Hepatocyte (in vitro differentiated cells): ENCODE measurements around the gene SP7. TPM values are rescaled to one million over a fixed set of nuclear protein-coding genes. Genes with fewer than 3 reads are reported as not detected.

ENCODE experiments used
- DNase-seq: peaks from one replicate; pipeline ENCODE4 v3.0.0-alpha.2; 2016; ENCODE audit warnings: low spot score
- H2AFZ ChIP-seq: fragments of 200-600 bp; sonication (generic); 2 replicates; pipeline ENCODE4 v1.6.0; 2016; ENCODE audit warnings: antibody characterized with exemption, mild to moderate bottlenecking
- H3K27ac ChIP-seq: fragments of 200-600 bp; sonication (generic); 2 replicates; pipeline ENCODE4 v1.5.1; 2016; ENCODE audit warnings: mild to moderate bottlenecking
- H3K27me3 ChIP-seq: fragments of 200-600 bp; sonication (generic); 2 replicates; pipeline ENCODE4 v1.6.1; 2016
- H3K36me3 ChIP-seq: fragments of 200-600 bp; sonication (generic); replicated peaks from 2 replicates; pipeline ENCODE4 v1.5.1; 2016; ENCODE audit warnings: low read depth; ENCODE audit not compliant: insufficient read depth
- H3K4me1 ChIP-seq: fragments of 200-600 bp; sonication (generic); 2 replicates; pipeline ENCODE4 v1.5.1; 2016; ENCODE audit warnings: mild to moderate bottlenecking, moderate library complexity; ENCODE audit not compliant: insufficient read depth
- H3K4me2 ChIP-seq: fragments of 200-600 bp; sonication (generic); 2 replicates; pipeline ENCODE4 v1.6.0; 2016
- H3K4me3 ChIP-seq: fragments of 200-600 bp; sonication (generic); 2 replicates; pipeline ENCODE4 v1.5.1; 2016; ENCODE audit warnings: mild to moderate bottlenecking
- H3K79me2 ChIP-seq: fragments of 200-600 bp; sonication (generic); 2 replicates; pipeline ENCODE4 v1.6.0; 2017; ENCODE audit warnings: mild to moderate bottlenecking
- H3K9me2 ChIP-seq: fragments of 200-600 bp; sonication (generic); replicated peaks from 2 replicates; pipeline ENCODE4 v1.6.0; 2017; ENCODE audit warnings: mild to moderate bottlenecking; ENCODE audit not compliant: insufficient read depth
- H3K9me3 ChIP-seq: fragments of 200-600 bp; sonication (generic); 2 replicates; pipeline ENCODE4 v1.5.1; 2016; ENCODE audit warnings: low read depth, mild to moderate bottlenecking
- H4K20me1 ChIP-seq: fragments of 200-600 bp; sonication (generic); 2 replicates; pipeline ENCODE4 v1.6.0; 2016; ENCODE audit warnings: mild to moderate bottlenecking; ENCODE audit not compliant: insufficient read depth, poor library complexity, severe bottlenecking
- EZH2 ChIP-seq: fragments of 200-600 bp; sonication (generic); IDR thresholded peaks from 2 replicates; pipeline ENCODE4 v1.6.1; 2016; ENCODE audit warnings: antibody characterized with exemption, mild to moderate bottlenecking, borderline replicate concordance
- EZH2phosphoT487 ChIP-seq: fragments of 200-600 bp; sonication (generic); IDR thresholded peaks from one replicate; pipeline ENCODE4 v1.6.1; 2018; ENCODE audit warnings: antibody characterized with exemption, mild to moderate bottlenecking, low read depth, moderate library complexity; ENCODE audit not compliant: unreplicated experiment, severe bottlenecking
- WGBS: methylation state at CpG from one replicate; pipeline ENCODE4 v1.1.6; 2016; ENCODE audit warnings: low lambda C conversion rate; ENCODE audit errors: missing lambda C conversion rate; 5-methylcytosine and 5-hydroxymethylcytosine counted together
- polyA plus RNA-seq: library from polyadenylated mRNA; unstranded; fragments of >200 nt; fragmentation: Nextera tagmentation; extraction: Ambion mirVana; gene quantifications from 2 replicates; pipeline ENCODE4 v1.2.1, GENCODE V29; 2016
- total RNA-seq: library from RNA; depleted of rRNA; stranded (reverse); fragments of >200 nt; gene quantifications from 2 replicates; pipeline ENCODE4 v1.2.3, GENCODE V29; 2014
- TF ChIP-seq, protein P1 (sequence below): fragments of 200-600 bp; sonication (generic); IDR thresholded peaks from 2 replicates; pipeline ENCODE4 v1.5.1; 2016; ENCODE audit warnings: antibody characterized with exemption, mild to moderate bottlenecking; ENCODE audit not compliant: poor library complexity

SP7 gene
- total and polyA plus RNA-seq, 2 experiments from 2014 or later = 0.20 to 0.60 TPM

GRCh38 chr12:53353257-53353655 is 17.1 kb upstream of the SP7 start:
- Histone ChIP-seq H4K20me1 (no peaks in the 10 kb centered on the region), H2AFZ (peak overlapping the region; percentile 36)
- TF ChIP-seq EZH2phosphoT487 (no peak), EZH2 (no peak)
- TF ChIP-seq, protein P1, sequence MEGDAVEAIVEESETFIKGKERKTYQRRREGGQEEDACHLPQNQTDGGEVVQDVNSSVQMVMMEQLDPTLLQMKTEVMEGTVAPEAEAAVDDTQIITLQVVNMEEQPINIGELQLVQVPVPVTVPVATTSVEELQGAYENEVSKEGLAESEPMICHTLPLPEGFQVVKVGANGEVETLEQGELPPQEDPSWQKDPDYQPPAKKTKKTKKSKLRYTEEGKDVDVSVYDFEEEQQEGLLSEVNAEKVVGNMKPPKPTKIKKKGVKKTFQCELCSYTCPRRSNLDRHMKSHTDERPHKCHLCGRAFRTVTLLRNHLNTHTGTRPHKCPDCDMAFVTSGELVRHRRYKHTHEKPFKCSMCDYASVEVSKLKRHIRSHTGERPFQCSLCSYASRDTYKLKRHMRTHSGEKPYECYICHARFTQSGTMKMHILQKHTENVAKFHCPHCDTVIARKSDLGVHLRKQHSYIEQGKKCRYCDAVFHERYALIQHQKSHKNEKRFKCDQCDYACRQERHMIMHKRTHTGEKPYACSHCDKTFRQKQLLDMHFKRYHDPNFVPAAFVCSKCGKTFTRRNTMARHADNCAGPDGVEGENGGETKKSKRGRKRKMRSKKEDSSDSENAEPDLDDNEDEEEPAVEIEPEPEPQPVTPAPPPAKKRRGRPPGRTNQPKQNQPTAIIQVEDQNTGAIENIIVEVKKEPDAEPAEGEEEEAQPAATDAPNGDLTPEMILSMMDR = no peak

DNA sequence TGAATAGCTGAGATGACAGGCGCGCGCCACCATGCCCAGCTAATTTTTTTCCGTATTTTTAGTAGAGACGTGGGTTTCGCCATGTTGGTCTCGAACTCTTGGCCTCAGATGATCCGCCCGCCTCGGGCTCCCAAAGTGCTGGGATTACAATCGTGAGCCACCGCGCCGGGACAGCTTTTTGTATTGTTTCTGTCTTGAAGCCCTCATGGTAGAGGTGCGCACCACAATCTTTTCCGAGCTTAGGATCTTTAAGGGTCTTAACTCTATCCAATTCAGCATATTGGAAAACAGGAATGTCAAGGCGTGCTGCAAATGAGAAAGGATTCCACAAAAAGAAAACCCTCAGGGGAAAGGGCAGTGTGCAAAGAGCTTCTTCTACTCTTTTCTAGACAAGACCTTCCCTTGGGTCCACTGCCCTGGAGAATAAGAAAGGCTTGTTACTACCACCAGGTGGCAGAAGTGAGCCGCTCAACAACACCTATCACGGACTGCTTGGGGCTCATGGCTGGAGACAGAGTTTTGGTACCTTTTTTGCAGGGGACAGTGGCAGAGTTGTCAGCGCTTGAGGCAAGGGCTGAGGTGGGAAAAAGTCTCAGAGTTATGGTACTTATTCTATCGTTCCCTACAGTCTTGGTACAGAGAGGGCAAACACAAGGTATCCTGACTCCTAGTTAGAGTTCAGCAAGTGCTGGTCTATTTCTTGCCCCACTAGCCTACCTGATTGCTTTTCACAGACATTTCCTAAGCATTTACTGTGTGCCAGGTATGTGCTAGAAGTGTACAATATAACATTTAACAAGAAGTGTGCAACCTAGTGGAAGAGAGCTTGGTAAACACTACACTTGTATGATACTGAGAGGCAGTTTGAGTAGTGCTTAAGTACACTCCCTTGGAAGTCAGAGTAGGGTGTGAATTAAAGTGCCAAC is 16.4 kb upstream of the SP7 start:
- Histone ChIP-seq H3K4me1 (no peaks in the 10 kb centered on the region), H3K9me2 (no peaks in the 10 kb centered on the region), H3K4me2 (no peak overlapping the region), H3K27ac (peak overlapping the region; percentile 4), H3K36me3 (no peaks in the 10 kb centered on the region), H3K27me3 (no peaks in the 10 kb centered on the region), H4K20me1 (no peaks in the 10 kb centered on the region), H2AFZ (peak overlapping the region; percentile 36), H3K9me3 (no peaks in the 10 kb centered on the region), H3K4me3 (no peak overlapping the region), H3K79me2 (no peaks in the 10 kb centered on the region)
- WGBS = 73% methylated on average over 21 of the region's 21 CpGs
- TF ChIP-seq, protein P1 = peak; percentile 87
- no peak for TF ChIP-seq EZH2
- peak; percentile 93 for DNase-seq

More at GRCh38 chr12:53353257-53353655, 17.1 kb upstream of the SP7 start:
- Histone ChIP-seq H3K27ac (peak overlapping the region; percentile 4), H3K4me2 (no peak overlapping the region), H3K9me3 (no peaks in the 10 kb centered on the region), H3K4me1 (no peaks in the 10 kb centered on the region), H3K27me3 (no peaks in the 10 kb centered on the region), H3K9me2 (no peaks in the 10 kb centered on the region), H3K4me3 (no peak overlapping the region), H3K79me2 (no peaks in the 10 kb centered on the region), H3K36me3 (no peaks in the 10 kb centered on the region)
- 93% methylated on average over 5 of the region's 5 CpGs for WGBS
- no peak for DNase-seq

DNA sequence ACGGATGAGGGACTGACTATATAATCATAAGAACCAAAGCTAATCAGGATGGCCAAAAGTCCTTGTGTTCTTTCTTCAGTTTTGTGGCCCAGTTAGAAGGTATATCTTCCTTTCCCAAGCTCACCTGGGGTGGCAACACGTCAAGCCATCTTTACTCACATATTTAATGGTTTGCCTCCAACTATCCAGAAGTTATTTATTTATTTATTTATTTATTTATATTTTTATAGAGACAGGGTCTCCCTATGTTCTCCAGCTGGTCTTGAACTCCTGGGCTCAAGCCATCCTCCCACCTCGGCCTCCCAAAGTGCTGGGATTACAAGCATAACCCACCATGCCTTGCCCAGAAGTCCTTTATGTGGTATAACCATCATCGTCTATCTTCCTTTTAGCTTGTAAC is 11.8 kb upstream of the SP7 start:
- no peak for TF ChIP-seq EZH2phosphoT487
- TF ChIP-seq, protein P1 = no peak
- TF ChIP-seq EZH2 = no peak
- WGBS = 98% methylated on average over 4 of the region's 4 CpGs

More for the DNA sequence above, 11.8 kb upstream of the SP7 start:
- H3K27ac ChIP-seq = no peak overlapping the region
- H3K4me3 ChIP-seq = no peak overlapping the region
- H3K9me3 ChIP-seq = no peaks in the 10 kb centered on the region
- H4K20me1 ChIP-seq = no peaks in the 10 kb centered on the region
- H3K4me1 ChIP-seq = peaks cover 5% of the 10 kb centered on the region
- no peak for DNase-seq
- H3K4me2 ChIP-seq = no peak overlapping the region
- no peak overlapping the region for H2AFZ ChIP-seq
- no peaks in the 10 kb centered on the region for H3K27me3 ChIP-seq
- no peaks in the 10 kb centered on the region for H3K79me2 ChIP-seq
- H3K36me3 ChIP-seq = no peaks in the 10 kb centered on the region
- no peaks in the 10 kb centered on the region for H3K9me2 ChIP-seq
